HCT116 (cell line): ENCODE measurements around the gene SLC7A10. TPM values are rescaled to one million over a fixed set of nuclear protein-coding genes. Genes with fewer than 3 reads are reported as not detected.

Source experiments
- ATAC-seq: fragments of 200-7000 bp; cut with Tn5 transposase; 2 replicates; pipeline ENCODE4 v1.9.1; 2020; ENCODE audit warnings: mild to moderate bottlenecking, moderate library complexity
- BruUV-seq: library from RNA; stranded (reverse); fragments of 400-500 nt; replicated peaks from 2 replicates; lab custom pipeline; 2021; lab: Mats Ljungman, UMichigan
- CTCF ChIA-PET: fragments of 300-600 bp; sonication (Branson Sonifier 250); formaldehyde crosslinking; loops from one replicate; lab custom pipeline; 2021; ENCODE audit warnings: antibody characterized with exemption; lab: Charles Lee
- POLR2A ChIA-PET: fragments of 300-600, 350-600 bp; sonication (Branson Sonifier 250); formaldehyde crosslinking; loops from one replicate; lab custom pipeline; 2021; ENCODE audit warnings: antibody characterized with exemption; lab: Charles Lee
- RAD21 ChIA-PET, 2 experiments: fragments of 300-600 bp; sonication (Branson Sonifier 250); formaldehyde crosslinking; loops; one replicate each; lab custom pipeline; 2023; ENCODE audit warnings: low total read pairs in 2 of 2; ENCODE audit not compliant: uncharacterized antibody in 2 of 2, unreplicated experiment in 2 of 2, low non-redundant PET in 1 of 2; lab: Charles Lee
- DNase-seq: peaks from one replicate; pipeline ENCODE4 v3.0.0-alpha.2; 2010; ENCODE audit warnings: low read depth, low spot score
- H2AFZ ChIP-seq: fragments of 200-600 bp; shearing (Covaris generic), sonication (generic); 2 replicates; pipeline ENCODE4 v1.6.1; 2017; ENCODE audit warnings: low read depth, mixed run types, mixed read lengths, antibody characterized with exemption, low read length; ENCODE audit not compliant: poor library complexity, severe bottlenecking
- H3K27ac ChIP-seq: 2 replicates; pipeline ENCODE4 v1.5.1; 2012; ENCODE audit warnings: low read depth, low read length
- H3K27me3 ChIP-seq: fragments of 200-600 bp; sonication (generic); 2 replicates; pipeline ENCODE4 v1.6.1; 2016; ENCODE audit warnings: mixed run types, low read length, mixed read lengths; ENCODE audit not compliant: insufficient read depth
- H3K36me3 ChIP-seq, 2 experiments: fragments of 200-500 bp in 1 of 2; fragments of 200-600 bp in 1 of 2; sonication (Bioruptor generic) in 1 of 2; sonication (generic) in 1 of 2; 2 replicates each; pipeline versions ENCODE4 v1.5.1 to v1.6.1; 2014 to 2016; ENCODE audit warnings: low read length in 2 of 2, inconsistent platforms in 1 of 2, mixed read lengths in 1 of 2, mixed run types in 1 of 2; ENCODE audit not compliant: insufficient read depth in 2 of 2, control insufficient read depth in 1 of 2
- H3K4me1 ChIP-seq, 2 experiments: fragments of 200-600 bp in 1 of 2; sonication (generic) in 1 of 2; 2 replicates each; pipeline versions ENCODE4 v1.5.1 to v1.6.1; 2012 to 2017; ENCODE audit warnings: low read length in 2 of 2, inconsistent platforms in 1 of 2, mild to moderate bottlenecking in 1 of 2, mixed read lengths in 1 of 2, mixed run types in 1 of 2, moderate library complexity in 1 of 2; ENCODE audit not compliant: insufficient read depth in 2 of 2, control insufficient read depth in 1 of 2
- H3K4me2 ChIP-seq: fragments of 200-600 bp; sonication (generic); 2 replicates; pipeline ENCODE4 v1.6.1; 2017; ENCODE audit warnings: mixed run types, low read length, mixed read lengths
- H3K4me3 ChIP-seq, 2 experiments: fragments of 200-600 bp in 1 of 2; sonication (generic) in 1 of 2; replicated peaks in 1 of 2; 2 replicates each; pipeline ENCODE4 v1.5.1; 2011 to 2016; ENCODE audit warnings: low read length in 2 of 2, control low read depth in 1 of 2, low read depth in 1 of 2, mild to moderate bottlenecking in 1 of 2, mixed read lengths in 1 of 2, mixed run types in 1 of 2
- H3K79me2 ChIP-seq: fragments of 200-600 bp; sonication (generic); 2 replicates; pipeline ENCODE4 v1.6.1; 2017; ENCODE audit warnings: mild to moderate bottlenecking, mixed run types, low read length, moderate library complexity, mixed read lengths; ENCODE audit not compliant: insufficient read depth
- H3K9ac ChIP-seq: fragments of 200-600 bp; sonication (generic); 2 replicates; pipeline ENCODE4 v1.6.1; 2016; ENCODE audit warnings: low read length, mixed read lengths
- H3K9me2 ChIP-seq: fragments of 200-600 bp; sonication (generic), shearing (Covaris generic); 2 replicates; pipeline ENCODE4 v1.6.1; 2017; ENCODE audit warnings: mixed run types, mild to moderate bottlenecking, moderate library complexity; ENCODE audit not compliant: insufficient read depth
- H3K9me3 ChIP-seq, 2 experiments: fragments of 200-500 bp in 1 of 2; fragments of 200-600 bp in 1 of 2; sonication (Bioruptor generic) in 1 of 2; sonication (generic) in 1 of 2; 2 replicates each; pipeline ENCODE4 v1.6.1; 2014 to 2017; ENCODE audit warnings: low read length in 2 of 2, mixed read lengths in 2 of 2, inconsistent platforms in 1 of 2, low read depth in 1 of 2, mild to moderate bottlenecking in 1 of 2, mixed run types in 1 of 2, moderate library complexity in 1 of 2; ENCODE audit not compliant: control insufficient read depth in 1 of 2, insufficient read depth in 1 of 2
- H4K20me1 ChIP-seq: fragments of 200-600 bp; sonication (generic), shearing (Covaris generic); 2 replicates; pipeline ENCODE4 v1.6.1; 2017; ENCODE audit warnings: mixed run types, mild to moderate bottlenecking, moderate library complexity; ENCODE audit not compliant: insufficient read depth
- CTCF ChIP-seq, 3 experiments: fragments of 200-600 bp in 1 of 3; sonication (generic) in 1 of 3; IDR thresholded peaks in 2 of 3; conservative IDR thresholded peaks in 1 of 3; 2 replicates each; pipeline ENCODE4 v1.5.1; 2012 to 2017; ENCODE audit warnings: low read depth in 2 of 3, low read length in 2 of 3, antibody characterized with exemption in 1 of 3, borderline replicate concordance in 1 of 3, control low read depth in 1 of 3, mild to moderate bottlenecking in 1 of 3, mixed read lengths in 1 of 3, mixed run types in 1 of 3, moderate library complexity in 1 of 3; ENCODE audit not compliant: insufficient read depth in 1 of 3
- EZH2 ChIP-seq: fragments of 200-600 bp; sonication (generic); IDR thresholded peaks from 2 replicates; pipeline ENCODE4 v1.6.1; 2017; ENCODE audit warnings: antibody characterized with exemption, mixed run types
- POLR2AphosphoS5 ChIP-seq: IDR thresholded peaks from 2 replicates; pipeline ENCODE4 v1.6.1; 2011; ENCODE audit warnings: mild to moderate bottlenecking, low read depth, low read length, moderate library complexity
- SP1 ChIP-seq: IDR thresholded peaks from 2 replicates; pipeline ENCODE4 v1.6.1; 2012; ENCODE audit warnings: low read depth
- TCF7L2 ChIP-seq: IDR thresholded peaks from 2 replicates; pipeline ENCODE4 v1.7.0; 2011; ENCODE audit warnings: borderline replicate concordance, inconsistent platforms; ENCODE audit not compliant: insufficient read depth, insufficient read length; ENCODE audit errors: extremely low read depth
- YY1 ChIP-seq: IDR thresholded peaks from 2 replicates; pipeline ENCODE4 v1.6.1; 2011; ENCODE audit warnings: low read length, low read depth, moderate library complexity, mild to moderate bottlenecking; ENCODE audit not compliant: insufficient replicate concordance; ENCODE audit errors: extremely low read depth
- ZFX ChIP-seq: fragments of 450-650 bp; IDR thresholded peaks from 2 replicates; pipeline ENCODE4 v1.6.1; 2017
- intact Hi-C: fragments of 100-400 bp; cut with micrococcal nuclease; formaldehyde crosslinking; loops from 2 replicates; pipeline ENCODE4 v1.10.0; 2022
- total RNA-seq: library from RNA; stranded (reverse); gene quantifications from one replicate; pipeline ENCODE4 v1.2.1, GENCODE V29; 2021; ENCODE audit not compliant: unreplicated experiment
- TF ChIP-seq, protein P1 (sequence below): IDR thresholded peaks from 2 replicates; pipeline ENCODE4 v1.6.1; 2011; ENCODE audit warnings: mild to moderate bottlenecking, low read length, moderate library complexity; ENCODE audit not compliant: insufficient replicate concordance; ENCODE audit errors: extremely low read depth

SLC7A10 gene
- total RNA-seq, 1 experiment from 2014 or later, result 0.25 TPM

- no peak for TF ChIP-seq EZH2
Observed at GRCh38 chr19:33273065-33273736, 47.6 kb upstream of the SLC7A10 start (continued).

DNA sequence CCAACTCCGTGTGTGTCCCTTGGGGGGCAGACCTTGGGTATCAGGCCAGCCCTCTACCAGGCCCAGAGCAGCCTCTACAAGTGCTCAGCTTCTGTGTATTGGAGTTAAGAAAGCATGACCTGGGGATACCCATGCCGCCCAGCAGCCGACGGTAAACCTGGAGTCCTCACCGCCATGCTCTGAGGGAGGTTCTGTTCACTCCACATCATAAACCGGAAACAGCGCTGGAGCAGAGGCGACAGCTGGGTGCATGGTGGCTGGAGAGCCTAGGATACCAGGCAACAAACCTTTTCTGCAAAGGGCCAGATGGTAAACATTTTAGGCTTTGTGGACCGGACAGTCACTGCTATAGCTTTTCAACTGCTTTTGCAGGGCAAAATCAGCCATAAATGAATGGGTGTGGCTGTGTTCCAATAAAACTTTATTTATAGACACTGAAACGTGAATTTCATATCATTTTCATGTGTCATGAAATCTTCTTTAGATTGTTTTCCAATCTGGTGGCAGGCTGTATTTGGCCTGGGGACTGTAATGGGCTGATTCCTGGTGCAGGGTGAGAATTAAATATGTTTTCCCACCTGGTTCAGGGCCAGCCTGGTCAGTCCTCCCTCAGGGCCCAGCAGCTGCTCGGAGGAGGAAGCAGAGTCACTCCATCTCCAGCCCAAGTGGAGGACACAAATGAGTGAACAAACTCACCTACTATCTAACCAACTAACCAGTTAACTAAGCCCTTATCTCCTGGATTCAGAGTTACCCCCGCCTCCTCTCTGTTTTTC lies 45.8 kb upstream of the SLC7A10 start:
- H3K36me3 ChIP-seq, result no peaks in the 10 kb centered on the region
- no peaks in the 10 kb centered on the region for H3K9me3 ChIP-seq
- H4K20me1 ChIP-seq, result no peaks in the 10 kb centered on the region
- DNase-seq (no peak), ATAC-seq (no peak)
- H3K4me2 ChIP-seq, result no peak overlapping the region
- CTCF ChIA-PET, result no interaction called here
- H3K9me2 ChIP-seq, result no peaks in the 10 kb centered on the region
- intact Hi-C loops, result no loop called here
- no peak overlapping the region for H2AFZ ChIP-seq
- no peak overlapping the region for H3K27ac ChIP-seq
- no TSS peak for BruUV-seq
- H3K79me2 ChIP-seq, result no peaks in the 10 kb centered on the region
- H3K4me3 ChIP-seq, result no peak overlapping the region
- H3K27me3 ChIP-seq, result no peaks in the 10 kb centered on the region
- POLR2A ChIA-PET, result no interaction called here
- H3K4me1 ChIP-seq, result peaks cover 12% of the 10 kb centered on the region in 2 experiments; a peak in 3 of 4 replicates
- TF ChIP-seq SP1 (no peak), ZFX (no peak), YY1 (no peak), POLR2AphosphoS5 (no peak), TCF7L2 (no peak), CTCF (IDR thresholded peaks at IDR 0.05 in 2 of 3, conservative IDR thresholded peaks at IDR 0.05 in 1 of 3; ENCODE audit: borderline replicate concordance in 1 of 3, insufficient read depth in 1 of 3, low read depth in 2 of 3, low read length in 2 of 3) (no peak)
- TF ChIP-seq, protein P1, sequence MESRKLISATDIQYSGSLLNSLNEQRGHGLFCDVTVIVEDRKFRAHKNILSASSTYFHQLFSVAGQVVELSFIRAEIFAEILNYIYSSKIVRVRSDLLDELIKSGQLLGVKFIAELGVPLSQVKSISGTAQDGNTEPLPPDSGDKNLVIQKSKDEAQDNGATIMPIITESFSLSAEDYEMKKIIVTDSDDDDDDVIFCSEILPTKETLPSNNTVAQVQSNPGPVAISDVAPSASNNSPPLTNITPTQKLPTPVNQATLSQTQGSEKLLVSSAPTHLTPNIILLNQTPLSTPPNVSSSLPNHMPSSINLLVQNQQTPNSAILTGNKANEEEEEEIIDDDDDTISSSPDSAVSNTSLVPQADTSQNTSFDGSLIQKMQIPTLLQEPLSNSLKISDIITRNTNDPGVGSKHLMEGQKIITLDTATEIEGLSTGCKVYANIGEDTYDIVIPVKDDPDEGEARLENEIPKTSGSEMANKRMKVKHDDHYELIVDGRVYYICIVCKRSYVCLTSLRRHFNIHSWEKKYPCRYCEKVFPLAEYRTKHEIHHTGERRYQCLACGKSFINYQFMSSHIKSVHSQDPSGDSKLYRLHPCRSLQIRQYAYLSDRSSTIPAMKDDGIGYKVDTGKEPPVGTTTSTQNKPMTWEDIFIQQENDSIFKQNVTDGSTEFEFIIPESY, result no peak
- RAD21 ChIA-PET, result no interaction called here
- no peak overlapping the region for H3K9ac ChIP-seq
